ENCODE measurements around the gene CC2D1A.

GRCh38 chr19:13920524-13920923 is 14.5 kb downstream of the CC2D1A start:
- TF ChIP-seq POLR2A (IDR thresholded peaks at IDR 0.05) (no peak), CTCF (IDR thresholded peaks at IDR 0.05) (no peak)

All from body of pancreas (tissue), 4 donors.